Measurements from ENCODE around the gene CNOT6. TPM values are rescaled to one million over a fixed set of nuclear protein-coding genes. Genes with fewer than 3 reads are reported as not detected.
"Not testable (repeated sequence)": the region's sequence is repeated elsewhere in the genome, so short reads cannot be mapped to it uniquely, and the experiment has no call there.

Gene CNOT6
- total RNA-seq, 2 donors from 2014 or later = 18.4 to 20.1 TPM

DNA sequence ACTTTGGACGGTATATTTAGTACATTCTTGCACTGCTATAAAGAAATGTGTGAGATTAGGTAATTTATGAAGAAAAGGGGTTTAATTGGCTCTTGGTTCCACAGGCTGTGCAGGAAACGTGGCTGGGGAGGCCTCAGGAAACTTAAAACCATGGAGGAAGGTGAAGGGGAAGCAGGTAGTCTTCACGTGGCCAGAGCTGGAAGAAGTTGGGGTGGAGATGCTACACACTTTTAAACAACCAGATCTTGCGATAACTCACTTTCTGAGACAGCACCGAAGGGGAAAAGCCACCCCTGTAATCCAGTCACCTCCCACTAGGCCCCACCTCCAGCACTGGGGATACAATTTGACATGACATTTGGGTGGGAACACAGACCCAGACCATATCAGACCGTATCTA is 13.5 kb downstream of the CNOT6 start:
- WGBS = 70% methylated on average over 6 of the region's 6 CpGs
- Histone ChIP-seq H3K27ac (no peak overlapping the region), H3K9me3 (no peaks in the 10 kb centered on the region), H3K36me3 (no peaks in the 10 kb centered on the region), H3K4me1 (replicated peaks) (peaks cover 4% of the 10 kb centered on the region), H3K27me3 (replicated peaks; ENCODE audit: insufficient read depth) (no peaks in the 10 kb centered on the region), H3K4me3 (no peak overlapping the region)
- TF ChIP-seq CTCF (IDR thresholded peaks at IDR 0.05) = no peak
- DNase-seq (ENCODE audit: low spot score) = no peak
- intact Hi-C loops (cut with DNase I) = no loop called here

GRCh38 chr5:180515294-180515693 is 21.1 kb downstream of the CNOT6 start:
- no peak overlapping the region for H3K4me3 ChIP-seq
- no peak overlapping the region for H3K27ac ChIP-seq
- intact Hi-C loops (cut with DNase I) = no loop called here
- H3K9me3 ChIP-seq = no peaks in the 10 kb centered on the region
- no peaks in the 10 kb centered on the region for H3K36me3 ChIP-seq
- WGBS = 93% methylated on average over 3 of the region's 3 CpGs
- no peaks in the 10 kb centered on the region for H3K4me1 ChIP-seq (replicated peaks)
- no peak for DNase-seq (ENCODE audit: low spot score)
- H3K27me3 ChIP-seq (replicated peaks; ENCODE audit: insufficient read depth) = no peaks in the 10 kb centered on the region
- TF ChIP-seq POLR2AphosphoS5 (IDR thresholded peaks at IDR 0.05) (no peak), CTCF (IDR thresholded peaks at IDR 0.05) (no peak), POLR2A (IDR thresholded peaks at IDR 0.05) (no peak)

GRCh38 chr5:180515974-180516373 is 21.8 kb downstream of the CNOT6 start:
- H3K4me1 ChIP-seq (replicated peaks); DNase-seq (ENCODE audit: low spot score); intact Hi-C loops (cut with DNase I); H3K9me3 ChIP-seq; H3K4me3 ChIP-seq; H3K36me3 ChIP-seq; H3K27me3 ChIP-seq (replicated peaks; ENCODE audit: insufficient read depth); H3K27ac ChIP-seq: not testable (repeated sequence)
- 96% methylated on average over 7 of the region's 7 CpGs for WGBS

DNA sequence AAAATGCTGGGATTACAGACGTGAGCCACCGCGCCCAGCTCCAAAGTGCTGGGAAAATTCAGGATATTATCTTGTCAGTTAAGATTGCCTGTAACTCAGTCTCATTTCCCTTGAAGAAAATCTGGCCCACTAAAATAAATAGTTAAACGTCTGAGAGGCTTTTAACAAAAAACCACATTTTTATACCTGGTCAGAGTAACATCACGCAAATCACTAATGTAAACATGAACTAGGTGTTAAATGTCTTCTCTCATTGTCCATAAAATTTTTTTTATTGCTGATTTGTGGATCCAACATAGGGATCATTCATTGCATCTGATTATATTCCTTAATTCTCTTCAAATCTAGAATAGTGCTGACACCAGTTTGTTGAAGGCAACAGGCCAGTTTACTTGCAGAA is 22.3 kb downstream of the CNOT6 start:
- intact Hi-C loops (cut with DNase I) = no loop called here
- DNase-seq (ENCODE audit: low spot score) = no peak
- Histone ChIP-seq H3K36me3 (no peaks in the 10 kb centered on the region), H3K9me3 (no peaks in the 10 kb centered on the region), H3K27ac (no peak overlapping the region), H3K4me3 (no peak overlapping the region), H3K27me3 (replicated peaks; ENCODE audit: insufficient read depth) (no peaks in the 10 kb centered on the region), H3K4me1 (replicated peaks) (no peaks in the 10 kb centered on the region)
- 69% methylated on average over 5 of the region's 5 CpGs for WGBS
- TF ChIP-seq POLR2AphosphoS5 (IDR thresholded peaks at IDR 0.05) (no peak), CTCF (IDR thresholded peaks at IDR 0.05) (no peak), POLR2A (IDR thresholded peaks at IDR 0.05) (no peak)

DNA sequence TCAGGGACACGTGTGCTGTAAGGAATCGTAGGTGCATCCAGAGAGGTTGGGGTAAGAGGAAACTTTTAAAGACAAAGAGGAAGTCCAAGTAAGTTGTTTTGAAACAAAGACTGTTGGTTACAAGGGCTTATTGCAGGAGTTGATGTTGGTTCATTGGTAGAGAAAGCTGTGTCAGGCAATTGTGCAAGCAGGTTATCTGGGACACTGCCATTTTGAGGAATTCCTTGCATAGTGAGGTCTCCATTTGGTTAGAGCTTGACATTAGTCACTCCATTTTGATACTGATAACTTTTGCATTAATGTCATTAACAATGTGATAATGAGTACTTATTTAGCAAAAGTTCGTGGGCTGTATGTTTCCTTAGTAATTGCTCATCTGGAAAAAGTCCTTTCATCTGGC is 24.9 kb downstream of the CNOT6 start:
- Histone ChIP-seq H3K36me3 (no peaks in the 10 kb centered on the region), H3K4me1 (replicated peaks) (no peaks in the 10 kb centered on the region), H3K27me3 (replicated peaks; ENCODE audit: insufficient read depth) (no peaks in the 10 kb centered on the region), H3K4me3 (no peak overlapping the region), H3K27ac (no peak overlapping the region), H3K9me3 (no peaks in the 10 kb centered on the region)
- WGBS = 82% methylated on average over 3 of the region's 3 CpGs
- DNase-seq (ENCODE audit: low spot score) = no peak
- TF ChIP-seq POLR2AphosphoS5 (IDR thresholded peaks at IDR 0.05) (no peak), POLR2A (IDR thresholded peaks at IDR 0.05) (no peak), CTCF (IDR thresholded peaks at IDR 0.05) (no peak)
- intact Hi-C loops (cut with DNase I) = no loop called here

All from prostate gland (tissue), 2 donors.